Measurements from ENCODE around the gene URB2. TPM values are rescaled to one million over a fixed set of nuclear protein-coding genes. Genes with fewer than 3 reads are reported as not detected.
A peak's percentile ranks its signal among the peaks of the same experiment; 100 is the strongest.

Gene URB2
- 10.3 and 12.9 TPM in 2 replicates for total RNA-seq (ENCODE audit: low replicate concordance)

DNA sequence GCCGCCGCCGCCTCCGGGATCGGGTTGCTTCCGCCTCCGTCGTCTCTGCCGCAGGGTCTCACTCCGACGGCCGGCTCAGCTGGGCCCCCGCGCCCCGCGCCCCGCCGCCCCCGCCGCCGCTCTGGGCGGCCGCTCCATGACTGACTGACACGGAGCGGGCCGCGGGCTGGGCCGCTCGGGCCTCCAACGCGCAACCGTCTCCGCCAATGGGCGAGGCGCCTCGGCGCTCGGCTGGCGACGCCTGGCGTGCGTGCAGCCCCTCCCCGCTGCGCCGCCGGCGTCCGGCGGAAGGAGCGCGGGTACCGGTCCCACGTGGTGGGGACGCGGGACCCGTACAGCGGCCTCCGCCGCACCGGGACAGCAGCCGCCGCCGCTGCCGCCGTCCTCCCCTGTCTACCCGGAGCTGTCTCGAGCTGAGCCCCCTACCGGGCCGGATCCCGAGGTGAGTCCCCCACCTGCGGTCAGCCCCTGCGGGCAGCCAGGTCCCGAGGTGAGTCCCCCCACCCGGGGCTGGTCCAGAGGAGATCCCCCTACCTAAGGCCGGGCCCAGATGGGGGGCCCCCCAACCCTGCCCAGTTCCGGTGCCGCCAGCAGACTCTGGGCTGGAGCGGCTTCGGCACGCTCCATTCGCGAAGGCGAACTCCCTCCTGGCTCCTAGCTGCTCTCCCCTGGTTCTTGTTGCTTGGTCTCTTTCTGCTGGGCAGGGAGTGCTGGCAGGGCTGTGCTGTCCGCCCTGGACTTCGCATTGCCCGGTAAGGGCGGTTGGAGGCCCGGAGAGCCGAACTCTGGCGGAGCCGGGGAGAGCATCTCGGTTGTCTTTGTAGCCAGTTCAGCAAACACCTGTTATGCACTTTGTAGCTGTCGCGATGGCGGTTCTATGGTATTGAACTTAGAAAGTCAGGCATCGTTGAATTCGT, at the start of gene URB2, which contains the start of gene TAF5L:
URB2 (plus strand) TSS at position 333 of the 917 bp plus-strand sequence. CDS start 1,387 bp downstream, outside the sequence.
TAF5L (minus strand) TSS at position 208 of the 917 bp plus-strand sequence. CDS start 11,640 bp downstream, outside the sequence.
- peaks cover 13% of the 10 kb centered on the region for H3F3A ChIP-seq (ENCODE audit: low read depth)
- peak within 1 kb of the TSS; percentile 85 for H3K4me3 ChIP-seq
- peaks cover 2% of the 10 kb centered on the region for H3K27me3 Mint-ChIP-seq (ENCODE audit: insufficient read depth, low read depth)
- H3K79me2 ChIP-seq (ENCODE audit: low read depth) = peaks cover 93% of the 10 kb centered on the region
- peak within 1 kb of the TSS; percentile 95 for H3K4me2 ChIP-seq
- TF ChIP-seq EZH2 (IDR thresholded peaks at IDR 0.05) (no peak), EZH2phosphoT487 (IDR thresholded peaks at IDR 0.05) (no peak), CTCF (IDR thresholded peaks at IDR 0.05) (no peak)
- peak within 1 kb of the TSS; percentile 100 for H3K4me3 Mint-ChIP-seq
- no peaks in the 10 kb centered on the region for H3K36me3 ChIP-seq
- no peaks in the 10 kb centered on the region for H3K9me3 ChIP-seq (ENCODE audit: low read depth)
- DNase-seq (ENCODE audit: low spot score) = peak; percentile 97
- no peaks in the 10 kb centered on the region for H3K9me3 Mint-ChIP-seq
- peak within 1 kb of the TSS; percentile 75 for H3K27ac ChIP-seq
- H3K36me3 Mint-ChIP-seq = peaks cover 3% of the 10 kb centered on the region
- H3K4me1 ChIP-seq = peaks cover 16% of the 10 kb centered on the region
- H3K9ac ChIP-seq = peak within 1 kb of the TSS; percentile 56
- peak within 1 kb of the TSS; percentile 2 for H3K27ac Mint-ChIP-seq
- H4K20me1 ChIP-seq (ENCODE audit: low read depth) = peaks cover 46% of the 10 kb centered on the region
- peaks cover 25% of the 10 kb centered on the region for H3K4me1 Mint-ChIP-seq
- H2AFZ ChIP-seq (replicated peaks) = peak within 1 kb of the TSS; percentile 81
- H3K27me3 ChIP-seq = no peaks in the 10 kb centered on the region

GRCh38 chr1:229578168-229579058, 47.6 kb upstream of the URB2 start:
- Histone ChIP-seq H3K27ac (peak overlapping the region; percentile 67), H2AFZ (replicated peaks) (peak overlapping the region; percentile 99), H4K20me1 (ENCODE audit: low read depth) (no peaks in the 10 kb centered on the region), H3K4me1 (peaks cover 13% of the 10 kb centered on the region), H3K4me3 (no peak overlapping the region), H3K9ac (no peak overlapping the region), H3K4me2 (peak overlapping the region; percentile 61), H3K79me2 (ENCODE audit: low read depth) (no peaks in the 10 kb centered on the region), H3F3A (ENCODE audit: low read depth) (peaks cover 13% of the 10 kb centered on the region), H3K9me3 (ENCODE audit: low read depth) (no peaks in the 10 kb centered on the region), H3K27me3 (no peaks in the 10 kb centered on the region), H3K36me3 (no peaks in the 10 kb centered on the region)
- Mint-ChIP-seq H3K4me3 (no peak overlapping the region), H3K36me3 (no peaks in the 10 kb centered on the region), H3K9me3 (no peaks in the 10 kb centered on the region), H3K27me3 (ENCODE audit: insufficient read depth, low read depth) (peaks cover 4% of the 10 kb centered on the region), H3K27ac (no peak overlapping the region), H3K4me1 (peaks cover 10% of the 10 kb centered on the region)
- no peak for DNase-seq (ENCODE audit: low spot score)
- TF ChIP-seq CTCF (IDR thresholded peaks at IDR 0.05) = no peak
- TF ChIP-seq EZH2phosphoT487 (IDR thresholded peaks at IDR 0.05) = no peak
- TF ChIP-seq EZH2 (IDR thresholded peaks at IDR 0.05) = no peak

GRCh38 chr1:229579059-229579673, 46.9 kb upstream of the URB2 start:
- peak overlapping the region; percentile 74 for H3K27ac Mint-ChIP-seq
- H3K36me3 Mint-ChIP-seq = no peaks in the 10 kb centered on the region
- H4K20me1 ChIP-seq (ENCODE audit: low read depth) = no peaks in the 10 kb centered on the region
- peak overlapping the region; percentile 61 for H3K4me2 ChIP-seq
- peaks cover 13% of the 10 kb centered on the region for H3K4me1 ChIP-seq
- peak overlapping the region; percentile 67 for H3K27ac ChIP-seq
- peaks cover 13% of the 10 kb centered on the region for H3F3A ChIP-seq (ENCODE audit: low read depth)
- H3K36me3 ChIP-seq = no peaks in the 10 kb centered on the region
- DNase-seq (ENCODE audit: low spot score) = peak; percentile 66
- no peaks in the 10 kb centered on the region for H3K79me2 ChIP-seq (ENCODE audit: low read depth)
- H3K9me3 ChIP-seq (ENCODE audit: low read depth) = no peaks in the 10 kb centered on the region
- H3K9me3 Mint-ChIP-seq = no peaks in the 10 kb centered on the region
- H2AFZ ChIP-seq (replicated peaks) = peak overlapping the region; percentile 99
- H3K9ac ChIP-seq = no peak overlapping the region
- H3K27me3 ChIP-seq = no peaks in the 10 kb centered on the region
- no peak overlapping the region for H3K4me3 Mint-ChIP-seq
- peaks cover 2% of the 10 kb centered on the region for H3K27me3 Mint-ChIP-seq (ENCODE audit: insufficient read depth, low read depth)
- TF ChIP-seq EZH2 (IDR thresholded peaks at IDR 0.05) (no peak), CTCF (IDR thresholded peaks at IDR 0.05) (no peak), EZH2phosphoT487 (IDR thresholded peaks at IDR 0.05) (no peak)
- no peak overlapping the region for H3K4me3 ChIP-seq
- H3K4me1 Mint-ChIP-seq = peaks cover 10% of the 10 kb centered on the region

Measured in neural progenitor cell (in vitro differentiated cells).